ENCODE data around the gene CNTNAP5.

Gene CNTNAP5

DNA sequence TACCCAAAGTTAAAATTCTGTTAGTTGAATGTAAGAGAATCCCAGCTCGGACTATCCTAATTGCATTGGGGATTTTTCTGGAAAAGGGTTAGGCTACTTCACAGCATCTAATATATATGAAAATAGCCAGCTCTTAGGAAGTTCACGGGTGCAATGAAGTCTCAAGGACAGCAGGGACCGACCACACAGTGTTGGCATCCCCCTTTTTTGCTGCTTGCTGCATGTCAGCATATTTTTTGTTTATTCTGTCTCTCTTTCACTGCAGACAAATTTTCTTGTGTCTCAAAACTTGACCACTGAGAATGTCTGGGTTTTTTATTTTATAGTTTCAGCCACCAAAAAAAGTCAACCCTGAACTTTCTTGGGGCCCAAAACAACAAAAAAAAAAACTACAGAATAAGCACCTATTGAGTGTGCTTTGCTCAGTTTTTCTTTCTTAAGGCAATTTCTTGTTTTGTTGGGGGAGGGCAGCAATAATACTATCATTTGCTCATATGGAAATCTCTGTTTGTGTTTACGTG is 535.6 kb downstream of the CNTNAP5 start:
- no peak for DNase-seq

DNA sequence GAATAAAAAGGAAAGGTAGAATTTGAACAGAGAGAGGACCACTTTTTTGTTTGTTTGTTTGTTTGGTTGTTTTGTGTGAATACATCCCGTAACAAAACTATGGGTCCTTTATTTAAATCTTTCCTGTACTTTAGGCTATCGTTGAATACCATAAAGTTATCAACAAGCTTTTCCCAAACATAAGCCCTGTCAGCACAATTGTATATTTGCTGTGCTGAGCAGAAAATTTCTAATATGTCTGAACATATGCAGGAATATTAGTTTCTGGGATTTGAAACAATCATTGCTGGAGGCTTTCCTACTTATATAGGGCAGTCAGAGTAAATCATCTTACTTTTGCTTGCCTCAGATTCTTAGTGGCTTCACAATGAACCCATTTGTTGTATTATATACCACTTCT is 536.4 kb downstream of the CNTNAP5 start:
- DNase-seq, result no peak

DNA sequence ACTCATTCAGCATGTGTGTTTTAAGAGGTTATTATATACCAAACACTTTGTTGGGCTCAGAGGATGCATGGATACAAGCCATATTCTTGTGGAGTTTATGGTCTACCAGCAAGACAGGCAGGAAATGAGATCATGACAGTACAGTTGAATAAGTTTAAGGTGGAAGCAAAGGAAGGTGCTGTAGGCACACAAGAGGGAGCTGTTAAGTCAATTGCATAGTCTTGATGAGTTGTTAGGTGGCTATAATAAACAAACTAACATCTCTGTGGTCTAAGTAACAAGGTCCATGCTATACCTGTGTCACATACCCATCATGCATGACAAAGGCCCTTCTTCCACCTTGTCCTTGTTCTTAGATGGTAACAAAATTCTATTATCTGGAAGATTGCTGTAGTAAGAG is 538.3 kb downstream of the CNTNAP5 start:
- DNase-seq, result no peak

DNA sequence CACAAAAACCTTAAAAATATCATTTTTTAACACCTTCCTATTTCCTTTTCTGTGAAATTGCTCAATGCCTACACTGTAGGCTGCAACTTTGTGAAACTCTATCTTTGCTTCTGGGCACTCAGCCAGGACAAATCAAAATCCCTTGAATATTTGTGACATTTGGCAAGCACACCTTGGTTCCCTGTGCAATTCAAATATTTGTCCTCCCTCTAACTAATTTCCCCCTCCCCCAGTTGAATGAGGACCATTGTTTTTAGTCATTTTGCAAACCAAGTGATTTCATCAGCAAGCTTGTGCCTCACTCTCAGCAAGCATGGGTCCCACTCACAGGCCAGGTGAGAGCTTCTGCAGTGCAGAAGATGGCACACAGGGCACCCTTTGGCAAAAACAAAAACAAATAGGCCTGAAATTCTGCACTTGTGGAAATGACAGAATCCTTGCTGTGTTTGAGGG is 541.5 kb downstream of the CNTNAP5 start:
- no peak for DNase-seq

DNA sequence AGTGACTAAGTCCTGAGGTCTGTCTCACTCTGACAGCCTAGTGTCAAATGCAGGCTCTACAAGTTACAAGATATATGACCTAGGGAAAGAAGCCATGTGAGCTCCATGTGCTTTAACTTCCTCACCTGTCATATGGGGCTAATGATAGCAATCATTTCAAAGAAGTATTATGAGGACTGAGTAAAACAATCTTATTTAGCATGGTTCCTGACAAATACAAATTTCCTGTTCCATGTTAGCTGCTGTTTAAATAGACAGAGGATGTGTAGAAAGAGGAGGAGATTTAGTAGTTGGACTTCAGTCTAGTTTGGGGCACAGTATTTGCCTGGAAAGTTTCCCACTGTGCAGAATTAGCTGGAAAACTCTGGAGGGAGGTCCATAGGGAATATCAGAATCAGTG is 545.8 kb downstream of the CNTNAP5 start:
- no peak for DNase-seq

DNA sequence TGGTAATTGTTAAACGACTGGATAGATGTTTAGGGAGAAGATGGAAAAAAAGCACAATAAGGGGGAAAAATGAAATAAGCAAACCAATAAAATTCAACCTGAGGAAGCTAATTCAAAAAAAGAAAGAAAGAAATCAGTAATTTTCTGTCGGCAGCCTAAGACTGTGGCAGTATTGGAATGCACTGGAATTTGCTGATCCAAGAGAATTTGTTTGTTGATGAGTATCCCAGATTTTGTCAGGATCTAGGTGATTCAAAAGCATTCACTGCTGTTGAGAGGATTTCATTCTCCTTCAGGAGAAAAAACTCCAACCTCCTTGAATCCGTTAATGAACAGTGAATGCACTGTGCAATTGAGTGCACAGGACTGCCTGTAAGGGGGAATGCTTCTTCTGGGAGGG is 546.7 kb downstream of the CNTNAP5 start:
- no peak for DNase-seq

DNA sequence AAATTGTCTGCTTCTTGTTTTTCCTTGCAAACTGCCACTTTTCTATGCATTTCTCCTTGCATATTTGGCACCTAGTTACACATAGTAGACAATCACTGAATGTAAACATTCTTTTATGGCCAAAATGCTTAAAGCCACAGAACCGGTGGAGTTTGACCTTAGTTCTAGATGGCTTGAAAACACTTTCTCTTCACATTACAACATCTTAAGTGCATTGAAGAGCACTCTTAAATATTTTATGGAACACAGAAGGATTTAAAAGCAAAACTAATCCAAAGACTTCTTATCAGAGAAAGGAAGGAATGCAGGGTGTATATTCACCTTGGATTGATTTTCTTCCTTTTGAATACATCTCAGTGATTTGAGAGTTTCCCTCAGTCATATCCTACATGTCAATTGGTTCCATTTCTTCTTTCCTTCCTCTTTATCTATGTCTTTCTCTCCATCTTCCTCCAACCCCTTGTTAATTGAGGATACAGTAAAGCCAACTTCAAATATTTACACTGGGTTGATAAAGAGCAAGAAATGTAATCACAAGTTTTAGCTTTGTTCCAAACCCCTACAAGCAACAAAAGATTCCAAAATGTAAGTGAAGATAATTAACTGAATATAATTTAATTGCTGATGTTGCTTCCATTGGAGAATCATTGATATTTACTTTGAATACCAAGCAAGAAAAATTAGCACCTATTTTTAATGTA is 548.0 kb downstream of the CNTNAP5 start:
- DNase-seq, result no peak

DNA sequence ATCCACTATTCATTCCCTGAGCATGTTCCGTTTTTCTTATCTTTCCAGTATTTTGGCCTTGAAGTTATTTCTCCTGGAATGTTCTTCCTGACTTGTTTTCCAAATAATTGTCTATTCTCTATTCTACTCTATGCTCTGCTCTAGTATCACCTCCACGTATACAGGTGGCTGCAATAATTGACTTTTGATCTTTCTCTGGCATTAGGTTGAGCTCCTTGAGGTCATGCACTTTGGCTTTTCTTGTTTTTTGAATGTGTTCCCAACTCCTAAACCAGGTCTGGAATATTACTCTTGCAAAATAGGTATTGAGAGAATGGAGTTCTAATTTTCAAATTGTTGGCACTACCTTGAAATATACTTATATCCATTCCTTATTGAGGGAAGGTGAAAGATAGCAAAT is 550.4 kb downstream of the CNTNAP5 start:
- no peak for DNase-seq

DNA sequence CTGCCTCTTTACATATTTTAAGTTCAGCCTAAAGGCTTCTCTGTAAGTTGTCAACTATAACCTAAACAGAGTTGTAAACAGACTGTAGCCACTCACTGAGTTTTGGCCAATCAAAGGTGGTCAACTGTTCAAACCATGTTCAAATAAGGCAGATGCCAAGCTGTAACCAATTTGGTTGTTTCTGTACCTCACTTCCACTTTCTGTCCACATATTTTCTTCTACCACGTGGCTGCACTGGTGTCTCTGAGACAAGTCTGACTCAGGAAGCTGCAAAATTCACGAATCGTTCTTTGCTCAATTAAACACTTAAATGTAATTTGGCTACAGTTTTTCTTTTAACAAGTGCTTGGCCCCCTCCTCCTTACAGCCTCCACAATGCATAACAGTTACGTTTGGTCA is 555.2 kb downstream of the CNTNAP5 start:
- no peak for DNase-seq

DNA sequence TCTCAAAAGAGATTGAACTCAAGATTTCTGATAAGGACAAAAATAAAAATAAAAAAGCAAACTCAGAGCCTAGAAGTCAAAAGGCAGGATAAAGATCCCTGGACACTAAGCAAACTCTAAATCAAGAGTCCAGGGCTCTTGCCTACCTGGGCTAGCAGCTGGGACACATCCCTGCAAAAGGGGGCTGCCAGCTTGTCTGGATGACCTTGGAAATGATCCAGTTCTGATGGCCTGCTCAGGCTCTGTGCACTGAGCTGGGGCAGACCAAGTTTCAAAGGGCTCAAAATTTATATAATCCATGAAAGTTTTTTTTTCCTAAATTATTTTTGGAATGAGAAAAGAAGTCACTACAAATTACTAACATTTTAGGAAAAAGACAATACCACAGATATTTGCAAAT is 557.3 kb downstream of the CNTNAP5 start:
- DNase-seq, result no peak

DNA sequence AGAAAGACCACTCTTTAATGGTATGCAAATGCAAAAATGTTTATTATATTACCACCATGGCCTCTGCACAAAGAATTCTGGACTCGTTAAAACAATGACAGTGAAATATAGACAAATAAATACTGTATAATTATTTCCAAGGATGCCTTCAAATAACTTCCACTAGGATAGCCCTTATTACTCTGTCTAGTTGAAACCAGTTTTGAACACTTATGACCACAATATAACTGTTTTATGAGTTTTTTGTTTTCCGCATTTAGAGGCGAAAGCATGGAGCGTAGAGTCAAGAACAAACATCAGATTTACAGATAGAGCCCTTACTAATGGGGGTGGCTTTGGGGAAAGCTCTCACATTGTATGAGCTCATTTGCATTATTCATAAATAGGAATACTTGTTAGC is 559.5 kb downstream of the CNTNAP5 start:
- DNase-seq, result no peak

DNA sequence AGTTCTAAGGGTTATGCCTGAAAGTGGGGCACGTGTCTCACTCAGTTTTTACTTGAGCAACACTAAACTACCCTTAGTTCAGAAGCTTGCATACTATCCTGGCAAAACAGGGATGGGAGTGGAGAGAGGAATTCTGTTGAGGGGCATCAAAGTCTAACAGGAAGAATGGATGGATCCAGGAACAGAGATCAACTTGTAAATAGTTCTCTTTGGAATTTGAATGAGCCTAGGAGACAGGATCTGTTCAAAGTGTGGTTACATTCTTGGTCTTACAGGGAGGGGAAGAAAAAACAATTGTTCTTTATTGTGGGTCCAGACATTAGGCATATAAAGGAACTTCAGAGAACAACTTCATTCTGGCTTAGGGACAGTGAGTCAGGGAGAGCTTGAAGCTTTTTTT is 560.2 kb downstream of the CNTNAP5 start:
- DNase-seq, result no peak

DNA sequence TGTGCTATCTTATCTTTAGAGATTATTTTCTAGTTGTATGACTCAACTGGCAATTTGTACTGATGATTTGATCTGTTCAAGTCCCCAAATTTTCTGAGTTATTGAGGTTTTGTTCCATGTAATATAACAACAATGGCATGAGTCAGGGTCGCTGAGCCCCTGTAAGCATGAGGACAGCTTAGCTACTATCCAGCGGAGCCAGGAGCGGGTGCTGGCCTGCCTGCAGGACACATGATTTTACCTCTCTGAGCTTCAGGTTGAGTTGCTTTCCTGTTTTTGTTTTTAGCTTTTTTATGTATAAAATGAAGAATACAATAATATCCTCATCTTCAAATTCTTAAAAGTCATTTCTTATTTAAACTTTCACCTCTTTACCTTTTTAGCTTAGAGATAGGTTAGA is 561.1 kb downstream of the CNTNAP5 start:
- no peak for DNase-seq

DNA sequence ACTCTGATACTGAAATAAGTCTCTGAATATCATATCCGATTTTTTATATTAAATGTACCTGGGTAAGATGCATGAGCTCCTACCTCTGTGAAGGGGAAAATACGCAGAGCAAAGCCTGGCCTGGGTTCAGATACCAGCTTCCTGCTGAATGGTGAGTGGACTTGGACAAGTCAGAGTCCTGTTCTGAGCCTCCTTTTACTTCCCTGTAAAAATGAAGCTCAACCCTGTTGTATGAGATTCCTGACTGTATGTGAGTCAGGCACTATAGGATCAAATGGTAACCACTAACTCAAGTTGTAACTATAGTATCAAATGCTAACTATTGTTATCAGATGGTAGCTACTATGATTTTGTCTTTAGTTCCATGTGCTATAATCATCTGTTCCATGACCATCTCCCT is 561.7 kb downstream of the CNTNAP5 start:
- DNase-seq, result no peak

DNA sequence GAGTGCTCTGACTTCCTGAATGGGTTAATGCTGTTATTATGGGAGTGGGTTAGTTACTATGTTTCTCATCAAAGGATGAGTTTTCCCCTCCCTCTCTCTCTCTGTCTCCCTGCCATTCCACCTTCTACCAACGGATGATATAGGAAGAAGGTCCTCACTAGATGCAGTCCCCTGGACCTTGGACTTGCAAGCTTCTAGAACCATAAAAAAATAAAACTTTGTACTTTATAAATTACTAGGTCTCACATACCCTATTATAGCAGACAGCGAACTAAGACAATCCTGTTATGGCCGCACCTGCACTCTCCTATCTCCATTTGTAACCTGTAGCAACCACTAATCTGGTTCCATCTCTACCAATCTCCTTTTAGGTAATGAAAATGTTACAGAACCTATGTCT is 564.9 kb downstream of the CNTNAP5 start:
- DNase-seq, result no peak

DNA sequence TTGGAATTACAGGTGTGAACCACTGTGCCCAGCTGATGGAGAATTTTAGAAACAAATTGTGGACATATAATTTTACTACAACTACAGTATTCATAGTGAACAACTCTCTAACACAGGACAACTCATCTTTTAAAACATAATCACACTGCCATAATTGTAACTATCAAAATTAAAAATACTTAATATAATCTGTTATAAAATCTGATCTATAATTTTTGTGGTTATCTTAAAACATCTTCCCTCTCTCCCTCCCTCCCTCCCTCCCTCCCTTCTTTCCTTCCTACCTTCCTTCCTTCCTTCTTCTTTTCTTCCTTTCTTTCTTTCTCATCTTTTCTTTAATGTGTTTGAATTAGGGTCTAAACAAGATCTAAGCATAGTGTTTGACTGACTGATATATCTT is 577.7 kb downstream of the CNTNAP5 start:
- no peak for DNase-seq

DNA sequence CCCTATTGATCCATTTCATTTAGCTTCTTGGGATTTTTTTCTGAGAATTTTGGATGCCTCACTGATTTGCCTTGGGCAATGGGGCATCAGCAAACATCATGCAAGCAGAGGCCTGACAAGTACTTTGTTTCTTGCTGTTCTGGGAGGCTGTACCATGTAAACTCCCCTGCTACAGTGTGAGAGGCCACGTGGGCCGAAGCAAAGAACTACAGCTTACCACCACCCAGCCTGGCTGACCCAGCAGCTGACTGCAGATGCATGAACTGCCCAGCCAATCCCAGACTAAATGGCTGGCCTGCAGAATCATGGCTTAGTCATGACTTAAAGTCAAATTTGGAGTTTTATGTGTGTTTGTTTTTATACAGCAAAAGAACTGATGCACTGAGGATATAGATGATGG is 579.9 kb downstream of the CNTNAP5 start:
- no peak for DNase-seq

DNA sequence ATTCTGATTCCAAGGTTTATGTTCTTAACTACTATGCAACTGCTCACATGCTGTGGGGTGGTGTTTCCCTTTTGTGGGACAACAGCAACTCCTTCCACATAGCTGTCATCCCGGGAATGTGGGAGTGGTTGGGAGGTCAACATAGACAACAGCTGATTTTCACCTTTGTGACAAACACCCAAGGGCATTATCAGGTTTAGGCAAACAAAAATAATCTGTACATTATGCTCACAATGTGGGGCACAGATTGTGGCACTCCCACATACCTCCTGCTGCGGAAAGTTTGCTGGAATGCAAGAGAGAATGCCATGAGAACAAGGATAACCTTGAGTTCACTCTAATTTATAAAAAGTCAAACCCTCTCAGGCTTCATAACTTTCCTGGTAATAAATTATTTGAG is 582.6 kb downstream of the CNTNAP5 start:
- DNase-seq, result no peak

DNA sequence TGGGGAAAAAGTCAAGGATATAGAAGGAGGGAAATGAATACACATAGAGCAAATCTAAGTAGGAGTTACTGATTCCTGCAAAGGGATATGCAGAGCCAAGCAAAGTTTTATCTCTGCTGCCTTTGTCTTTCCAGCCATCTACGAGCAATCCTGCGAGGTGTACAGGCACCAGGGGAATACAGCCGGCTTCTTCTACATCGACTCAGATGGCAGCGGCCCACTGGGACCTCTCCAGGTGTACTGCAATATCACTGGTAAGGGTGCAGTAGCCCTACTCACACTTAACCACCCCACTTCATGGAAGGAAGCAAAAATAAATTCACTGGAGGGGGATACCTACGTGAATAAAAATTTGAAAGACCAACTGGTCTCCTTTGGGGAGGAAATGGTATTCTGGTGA is 584.6 kb downstream of the CNTNAP5 start:
- no peak for DNase-seq

DNA sequence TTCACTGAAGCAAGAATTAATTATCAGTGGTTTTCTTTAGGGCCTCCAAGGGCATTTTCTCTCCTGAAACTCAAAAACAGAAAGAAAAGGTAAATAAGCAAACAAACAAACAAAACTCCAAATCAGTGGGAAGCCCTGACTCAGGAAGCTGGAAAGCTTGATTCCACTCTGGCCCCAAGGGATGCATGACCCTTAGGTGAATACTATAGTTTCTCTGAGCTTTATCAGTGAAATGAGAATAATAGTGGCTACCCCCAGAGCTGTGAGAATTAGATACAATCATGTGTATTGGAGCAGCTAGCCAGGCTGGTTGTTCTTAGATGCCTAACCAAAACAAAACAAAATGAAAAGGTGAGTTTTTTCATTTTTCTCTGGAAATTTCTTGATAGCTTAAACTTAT is 585.1 kb downstream of the CNTNAP5 start:
- DNase-seq, result no peak

DNA sequence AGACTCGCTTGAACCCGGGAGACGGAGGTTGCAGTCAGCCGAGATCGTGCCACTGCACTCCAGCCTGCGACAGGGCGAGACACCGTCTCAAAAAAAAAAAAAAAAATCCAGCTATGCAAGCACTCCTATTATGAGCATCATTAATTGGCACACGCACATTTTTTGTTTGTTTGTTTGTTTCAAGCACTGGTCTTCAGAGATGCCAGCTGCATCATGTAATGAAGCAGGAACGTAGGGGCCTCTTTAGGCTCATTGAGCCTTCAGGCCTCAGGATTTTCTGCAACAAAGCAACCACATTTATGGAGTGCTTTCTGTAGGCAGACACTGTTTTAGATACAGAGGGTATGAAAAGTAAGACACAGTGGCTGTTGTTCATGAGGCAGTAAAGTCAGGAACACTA is 585.8 kb downstream of the CNTNAP5 start:
- DNase-seq, result no peak

DNA sequence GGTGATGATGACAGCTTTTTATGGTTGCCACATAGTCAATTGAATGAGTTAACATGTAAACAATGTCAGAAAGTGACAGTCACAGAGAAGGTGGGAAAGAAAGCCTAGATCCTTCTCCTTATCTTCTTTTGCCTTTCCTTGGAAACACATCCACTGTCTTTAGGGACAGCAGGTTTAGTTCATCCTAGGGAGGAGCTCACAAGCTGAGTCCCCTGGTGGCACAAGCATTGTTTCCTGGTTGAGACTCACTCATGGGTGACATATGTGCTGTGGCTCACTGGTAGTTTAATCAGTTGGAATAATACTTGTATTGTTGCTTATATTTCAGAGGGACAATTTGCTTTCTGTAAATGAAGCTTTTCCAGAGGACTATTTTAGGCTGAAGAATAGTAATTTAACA is 598.5 kb downstream of the CNTNAP5 start:
- DNase-seq, result no peak

DNA sequence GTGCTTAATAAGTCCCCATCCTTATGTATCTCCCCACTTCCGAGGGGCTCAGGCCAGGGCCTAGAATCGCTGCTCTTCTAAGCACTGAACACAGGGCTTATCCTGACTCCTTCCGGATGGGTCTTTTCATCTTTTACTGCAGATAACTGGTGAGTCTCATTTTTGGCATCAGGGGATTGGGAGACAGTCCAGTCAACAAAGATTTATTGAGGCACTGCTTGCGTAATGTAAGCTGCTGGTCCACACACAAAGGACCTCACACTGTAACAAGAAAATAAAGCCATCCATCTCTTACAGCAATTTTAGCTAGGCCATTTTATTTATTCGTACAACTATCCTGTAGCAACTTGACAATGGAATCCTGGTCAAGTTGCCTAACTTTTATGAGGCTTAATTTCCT is 600.5 kb downstream of the CNTNAP5 start:
- DNase-seq, result no peak

DNA sequence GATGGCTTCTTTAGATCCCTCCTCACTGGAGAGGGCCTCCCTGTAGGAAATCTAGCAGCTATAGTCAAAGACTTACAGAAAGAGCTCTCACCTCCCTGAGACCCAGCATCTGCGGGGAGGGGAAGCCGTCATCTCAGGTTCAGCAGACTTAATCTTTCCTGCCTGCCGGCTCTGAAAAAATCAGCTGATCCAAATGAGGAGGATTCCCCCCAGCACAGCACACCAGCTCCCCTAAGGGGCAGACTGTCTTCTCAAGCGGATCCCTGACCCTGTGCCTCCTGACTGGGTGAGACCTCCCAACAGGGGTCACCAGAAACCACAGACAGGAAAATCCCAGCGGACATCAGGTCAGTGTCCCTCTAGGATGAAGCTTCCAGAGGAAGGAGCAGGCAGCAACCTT is 601.9 kb downstream of the CNTNAP5 start:
- DNase-seq, result no peak

DNA sequence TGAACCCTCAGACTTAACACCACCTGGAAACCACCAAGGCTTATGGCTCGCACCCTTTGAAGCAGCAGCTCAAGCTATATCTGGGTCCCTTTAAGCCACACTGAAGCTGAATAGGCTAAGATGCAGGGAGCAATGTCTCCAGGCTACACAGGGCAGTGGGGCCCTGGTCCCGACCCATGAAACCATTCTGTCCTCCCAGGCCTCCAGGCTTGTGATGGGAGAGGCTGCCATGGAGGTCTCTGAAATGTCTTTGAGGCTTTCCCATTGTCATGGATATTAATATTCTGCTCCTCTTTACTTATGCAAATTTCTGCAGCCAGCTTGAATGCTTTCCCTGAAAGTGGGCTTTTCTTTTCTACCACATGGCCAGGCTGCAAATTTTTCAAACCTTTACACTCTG is 608.7 kb downstream of the CNTNAP5 start:
- DNase-seq, result no peak
